ACC112 (cell line): Measurements from ENCODE around the gene COPG2.

ENCODE experiments used
- H2AFZ ChIP-seq: fragments of 200-600 bp; sonication (generic); one replicate; pipeline ENCODE4 v1.6.0; 2017; ENCODE audit warnings: antibody characterized with exemption, low read length; ENCODE audit not compliant: unreplicated experiment
- H3K27ac ChIP-seq: fragments of 200-600 bp; sonication (generic); 2 replicates; pipeline ENCODE4 v1.5.1; 2014; ENCODE audit warnings: low read depth, mild to moderate bottlenecking, antibody characterized with exemption, low read length, moderate library complexity
- H3K27me3 ChIP-seq: fragments of 200-600 bp; sonication (generic); 2 replicates; pipeline ENCODE4 v1.6.1; 2014; ENCODE audit warnings: mild to moderate bottlenecking, antibody characterized with exemption, low read length, moderate library complexity, mixed read lengths; ENCODE audit not compliant: insufficient read depth
- H3K36me3 ChIP-seq: fragments of 200-600 bp; sonication (generic); 2 replicates; pipeline ENCODE4 v1.6.1; 2016; ENCODE audit warnings: mild to moderate bottlenecking, antibody characterized with exemption, low read length, moderate library complexity, mixed read lengths; ENCODE audit not compliant: insufficient read depth
- H3K4me1 ChIP-seq: fragments of 200-600 bp; sonication (generic); one replicate; pipeline ENCODE4 v1.6.1; 2016; ENCODE audit warnings: low read length, mixed read lengths; ENCODE audit not compliant: insufficient read depth, unreplicated experiment, control insufficient read depth
- H3K4me3 ChIP-seq: fragments of 200-600 bp; sonication (generic); 2 replicates; pipeline ENCODE4 v1.5.1; 2014; ENCODE audit warnings: mild to moderate bottlenecking, low read depth, low read length
- H3K79me2 ChIP-seq: fragments of 200-600 bp; sonication (generic); one replicate; pipeline ENCODE4 v1.6.0; 2016; ENCODE audit warnings: low read length; ENCODE audit not compliant: control insufficient read depth, unreplicated experiment, insufficient read depth

The COPG2 gene

DNA sequence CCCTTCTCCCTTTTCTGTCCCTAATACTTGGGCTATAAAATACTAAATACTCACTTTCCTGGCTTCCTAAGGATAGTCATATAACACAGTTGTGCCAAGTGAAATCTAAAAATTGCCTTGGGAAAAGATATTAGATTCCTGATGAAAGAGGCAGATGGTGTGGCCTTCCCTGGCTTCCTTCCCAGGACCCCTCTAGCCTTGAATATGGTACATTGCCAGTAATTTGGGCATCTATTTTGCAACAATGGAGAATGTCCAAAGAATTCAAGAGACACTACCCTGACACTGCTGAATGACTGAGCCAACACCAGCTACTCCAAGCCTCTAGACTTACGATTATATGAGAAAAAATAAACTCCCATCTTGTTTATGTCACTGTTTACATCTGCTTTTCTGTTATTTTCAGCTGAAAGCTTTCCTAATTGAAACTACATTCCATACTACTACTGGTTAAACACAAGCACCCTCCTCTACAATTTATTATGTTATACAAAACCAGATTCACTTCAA is 17.9 kb downstream of the COPG2 start:
- Histone ChIP-seq H3K36me3 (peaks cover 5% of the 10 kb centered on the region; the same call in 1 of the 2 replicates), H3K79me2 (no peaks in the 10 kb centered on the region), H3K4me3 (no peak overlapping the region)

GRCh38 chr7:130649004-130649790 is 19.4 kb downstream of the COPG2 start:
- no peak overlapping the region for H3K4me3 ChIP-seq
- H3K79me2 ChIP-seq: no peaks in the 10 kb centered on the region
- H2AFZ ChIP-seq: no peak overlapping the region
- H3K27me3 ChIP-seq: no peaks in the 10 kb centered on the region
- peaks cover 5% of the 10 kb centered on the region; the same call in 1 of the 2 replicates for H3K36me3 ChIP-seq
- H3K27ac ChIP-seq: no peak overlapping the region
- no peaks in the 10 kb centered on the region for H3K4me1 ChIP-seq

More for the DNA sequence above, 17.9 kb downstream of the COPG2 start:
- H3K27me3 ChIP-seq: no peaks in the 10 kb centered on the region
- no peak overlapping the region for H3K27ac ChIP-seq
- H3K4me1 ChIP-seq: no peaks in the 10 kb centered on the region
- no peak overlapping the region for H2AFZ ChIP-seq

DNA sequence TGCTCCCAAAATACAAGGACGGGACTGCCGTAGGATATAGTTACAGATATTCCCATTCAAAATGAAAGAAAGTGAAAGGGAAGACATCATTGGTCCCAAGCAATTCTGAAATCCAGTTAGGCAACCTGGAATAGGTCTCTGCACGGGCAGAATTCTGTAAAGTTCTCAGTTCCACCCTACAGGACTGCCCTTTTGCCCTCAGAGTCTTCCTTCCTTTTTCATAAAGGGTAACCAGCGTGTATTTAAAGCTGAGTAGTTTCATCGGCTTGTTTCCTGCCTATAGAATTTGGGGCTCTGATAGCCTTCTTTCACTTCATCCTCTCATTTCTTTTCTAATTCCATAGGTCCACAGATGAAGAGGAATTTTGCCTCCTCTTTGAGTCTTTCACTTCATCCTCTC is 20.0 kb downstream of the COPG2 start:
- Histone ChIP-seq H3K27ac (no peak overlapping the region), H3K4me1 (no peaks in the 10 kb centered on the region), H3K36me3 (peaks cover 5% of the 10 kb centered on the region; the same call in 1 of the 2 replicates), H2AFZ (no peak overlapping the region), H3K27me3 (no peaks in the 10 kb centered on the region), H3K79me2 (no peaks in the 10 kb centered on the region), H3K4me3 (no peak overlapping the region)

DNA sequence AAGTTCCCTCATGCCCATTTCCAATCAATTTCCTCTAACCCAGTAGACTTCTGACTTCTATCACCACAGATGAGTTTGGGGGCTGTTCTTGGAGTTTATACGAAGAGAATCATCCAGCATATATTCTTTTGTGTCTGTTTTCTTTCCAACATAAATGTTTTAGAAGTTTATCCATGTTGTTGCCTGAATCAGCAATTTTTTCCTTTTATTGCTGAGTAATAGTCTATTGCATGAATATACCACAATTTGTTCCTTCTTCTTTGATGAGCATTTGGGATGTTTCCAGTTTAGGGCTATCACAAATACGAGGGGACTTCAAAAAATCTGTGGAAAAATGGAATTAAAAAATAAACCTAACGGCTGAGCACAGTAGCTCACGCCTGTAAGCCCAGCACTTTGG is 26.2 kb downstream of the COPG2 start:
- Histone ChIP-seq H3K79me2 (no peaks in the 10 kb centered on the region), H3K27me3 (no peaks in the 10 kb centered on the region), H3K4me3 (no peak overlapping the region), H3K36me3 (peaks cover 3% of the 10 kb centered on the region; the same call in 1 of the 2 replicates), H3K4me1 (no peaks in the 10 kb centered on the region), H2AFZ (no peak overlapping the region), H3K27ac (no peak overlapping the region)

DNA sequence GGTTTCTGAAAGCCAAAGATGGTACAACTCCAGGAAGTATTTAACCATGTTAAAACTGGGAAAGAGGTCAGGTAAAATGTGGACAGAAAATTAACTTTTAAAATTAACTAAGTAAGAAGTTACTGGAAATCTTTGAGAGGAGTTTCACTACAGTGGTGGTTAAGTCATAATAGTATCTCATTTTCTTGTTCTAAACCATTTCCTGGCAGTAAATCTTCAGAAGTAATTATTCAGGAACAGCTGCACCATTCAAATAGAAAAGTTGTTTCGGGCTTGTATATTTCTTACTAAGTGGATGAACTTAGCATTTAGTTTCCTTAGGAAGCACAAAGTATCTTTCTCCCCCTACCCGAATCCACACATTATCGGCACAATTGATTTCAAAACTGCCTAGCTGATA is 27.1 kb downstream of the COPG2 start:
- no peak overlapping the region for H3K4me3 ChIP-seq
- H3K36me3 ChIP-seq: no peaks in the 10 kb centered on the region
- no peak overlapping the region for H2AFZ ChIP-seq
- H3K27me3 ChIP-seq: no peaks in the 10 kb centered on the region
- no peaks in the 10 kb centered on the region for H3K4me1 ChIP-seq
- no peaks in the 10 kb centered on the region for H3K79me2 ChIP-seq
- no peak overlapping the region for H3K27ac ChIP-seq

GRCh38 chr7:130641040-130641439 is 27.5 kb downstream of the COPG2 start:
- Histone ChIP-seq H3K27ac (no peak overlapping the region), H3K4me1 (no peaks in the 10 kb centered on the region), H3K27me3 (no peaks in the 10 kb centered on the region), H2AFZ (no peak overlapping the region), H3K79me2 (no peaks in the 10 kb centered on the region), H3K4me3 (no peak overlapping the region), H3K36me3 (no peaks in the 10 kb centered on the region)

- Histone ChIP-seq H3K27me3 (no peaks in the 10 kb centered on the region), H2AFZ (no peak overlapping the region), H3K4me3 (no peak overlapping the region), H3K4me1 (no peaks in the 10 kb centered on the region), H3K27ac (no peak overlapping the region), H3K36me3 (no peaks in the 10 kb centered on the region), H3K79me2 (no peaks in the 10 kb centered on the region)
Observed at GRCh38 chr7:130639388-130639787, 29.2 kb downstream of the COPG2 start.

DNA sequence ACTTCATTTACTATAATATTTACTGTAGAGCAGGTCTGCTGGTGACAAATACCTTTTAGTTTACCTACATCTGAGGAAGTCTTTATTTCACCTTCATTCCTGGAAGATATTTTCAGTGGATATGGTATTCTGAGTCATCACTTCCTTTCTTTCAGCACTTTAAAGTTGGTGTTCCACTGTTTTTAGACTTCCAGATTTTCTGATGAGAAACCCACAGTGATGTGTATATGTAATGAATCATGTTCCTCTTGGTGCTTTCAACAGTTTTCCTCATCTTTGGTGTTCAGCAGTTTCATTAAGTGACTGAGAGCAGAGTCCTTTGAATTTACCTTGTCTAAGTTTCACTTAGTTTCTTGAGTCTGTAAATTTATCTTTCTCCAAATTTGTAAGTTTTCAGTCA is 36.4 kb downstream of the COPG2 start:
- Histone ChIP-seq H3K27me3 (no peaks in the 10 kb centered on the region), H2AFZ (no peak overlapping the region), H3K27ac (no peak overlapping the region), H3K79me2 (no peaks in the 10 kb centered on the region), H3K36me3 (no peaks in the 10 kb centered on the region), H3K4me3 (no peak overlapping the region), H3K4me1 (no peaks in the 10 kb centered on the region)

DNA sequence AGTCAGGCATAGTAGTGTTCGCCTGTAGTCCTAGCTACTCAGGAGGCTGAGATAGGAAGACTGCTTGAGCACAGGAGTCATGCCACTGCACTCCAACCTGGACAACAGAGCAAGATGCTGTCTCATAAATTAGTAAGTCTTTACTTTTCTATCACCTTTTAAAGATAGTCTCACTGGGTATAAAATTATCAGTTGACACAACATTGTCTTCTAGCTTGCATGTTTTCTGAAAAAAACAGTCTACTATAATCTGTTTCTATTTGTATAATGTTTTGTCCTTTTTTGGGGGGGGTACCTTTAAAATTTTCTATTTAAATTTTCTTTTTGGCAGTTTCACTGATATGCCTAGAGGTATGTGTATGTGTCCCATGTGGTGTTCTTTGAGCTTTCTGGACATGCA is 39.6 kb downstream of the COPG2 start:
- Histone ChIP-seq H3K4me3 (no peak overlapping the region), H3K79me2 (no peaks in the 10 kb centered on the region), H3K4me1 (no peaks in the 10 kb centered on the region), H3K27me3 (no peaks in the 10 kb centered on the region), H3K27ac (no peak overlapping the region), H2AFZ (no peak overlapping the region), H3K36me3 (no peaks in the 10 kb centered on the region)

GRCh38 chr7:130627775-130628174 is 40.8 kb downstream of the COPG2 start:
- no peaks in the 10 kb centered on the region for H3K27me3 ChIP-seq
- H2AFZ ChIP-seq: no peak overlapping the region
- H3K27ac ChIP-seq: no peak overlapping the region
- no peak overlapping the region for H3K4me3 ChIP-seq
- H3K4me1 ChIP-seq: no peaks in the 10 kb centered on the region
- H3K36me3 ChIP-seq: no peaks in the 10 kb centered on the region
- no peaks in the 10 kb centered on the region for H3K79me2 ChIP-seq

DNA sequence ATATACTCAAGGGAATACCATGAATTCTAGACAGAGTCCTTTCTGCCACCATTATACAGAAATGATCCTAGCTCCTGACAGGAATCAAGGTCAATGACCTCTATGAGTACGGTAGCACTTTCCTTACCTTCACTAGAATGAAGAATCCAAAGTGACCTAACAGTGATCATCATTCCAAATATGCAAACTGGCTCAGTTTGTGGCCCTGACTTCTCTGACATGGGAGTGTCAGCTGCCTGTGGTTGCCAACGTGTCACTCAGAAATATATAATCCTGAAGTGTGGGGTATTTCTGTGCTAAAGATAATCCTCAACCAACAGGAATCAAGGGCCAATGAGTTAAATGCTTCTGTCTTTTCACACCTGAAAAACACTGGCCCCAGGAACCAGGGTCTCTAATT is 45.7 kb downstream of the COPG2 start:
- no peaks in the 10 kb centered on the region for H3K27me3 ChIP-seq
- H3K4me3 ChIP-seq: no peak overlapping the region
- H3K4me1 ChIP-seq: no peaks in the 10 kb centered on the region
- no peaks in the 10 kb centered on the region for H3K79me2 ChIP-seq
- no peak overlapping the region for H2AFZ ChIP-seq
- no peak overlapping the region for H3K27ac ChIP-seq
- peaks cover 2% of the 10 kb centered on the region; the same call in 1 of the 2 replicates for H3K36me3 ChIP-seq
